CD4-positive, alpha-beta T cell treated with Interleukin-21 for 1 hour (primary cell): ENCODE measurements around the gene COX20.
A peak's percentile ranks its signal among the peaks of the same experiment; 100 is the strongest.
"Not testable (repeated sequence)": the region's sequence is repeated elsewhere in the genome, so short reads cannot be mapped to it uniquely, and the experiment has no call there.

Experiments used
- DNase-seq: peaks from one replicate; pipeline ENCODE4 v3.0.0-alpha.2; 2020

The COX20 gene

DNA sequence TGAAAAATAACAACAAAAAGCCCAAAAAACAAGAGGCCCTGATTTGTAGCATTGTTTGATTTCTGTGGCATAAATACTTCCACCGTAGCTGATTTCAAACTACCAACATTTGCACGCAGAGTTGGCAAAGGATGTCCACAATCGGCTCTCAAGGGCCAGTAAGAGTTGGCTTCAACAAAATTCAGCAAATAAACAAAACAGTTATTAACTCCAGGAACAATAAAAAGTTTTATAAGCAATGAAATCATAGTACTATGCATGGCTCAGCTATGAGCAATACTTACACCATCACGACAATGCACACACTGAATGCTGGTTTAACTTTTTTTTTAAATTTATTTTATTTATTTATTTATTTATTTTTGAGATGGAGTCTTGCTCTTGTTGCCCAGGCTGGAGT, 8.7 kb upstream of the COX20 start:
- no peak for DNase-seq

GRCh38 chr1:244830639-244831038, 4.8 kb upstream of the COX20 start:
- DNase-seq, result no peak

DNA sequence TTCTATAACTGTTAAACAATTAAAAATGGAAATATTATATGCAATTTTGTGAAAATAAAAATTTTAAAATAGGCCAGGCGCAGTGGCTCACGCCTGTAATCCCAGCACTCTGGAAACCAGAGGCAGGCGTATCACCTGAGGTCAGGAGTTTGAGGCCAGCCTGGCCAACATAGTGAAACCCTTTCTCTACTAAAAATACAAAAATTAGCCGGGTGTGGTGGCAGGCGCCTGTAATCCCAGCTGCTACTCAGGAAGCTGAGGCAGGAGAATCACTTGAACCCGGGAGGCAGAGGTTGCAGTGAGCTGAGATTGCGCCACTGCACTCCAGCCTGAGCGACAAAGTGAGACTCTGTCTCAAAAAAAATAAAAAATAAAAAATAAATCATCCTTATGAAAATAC, 2.2 kb upstream of the COX20 start:
- not testable (repeated sequence) for DNase-seq

DNA sequence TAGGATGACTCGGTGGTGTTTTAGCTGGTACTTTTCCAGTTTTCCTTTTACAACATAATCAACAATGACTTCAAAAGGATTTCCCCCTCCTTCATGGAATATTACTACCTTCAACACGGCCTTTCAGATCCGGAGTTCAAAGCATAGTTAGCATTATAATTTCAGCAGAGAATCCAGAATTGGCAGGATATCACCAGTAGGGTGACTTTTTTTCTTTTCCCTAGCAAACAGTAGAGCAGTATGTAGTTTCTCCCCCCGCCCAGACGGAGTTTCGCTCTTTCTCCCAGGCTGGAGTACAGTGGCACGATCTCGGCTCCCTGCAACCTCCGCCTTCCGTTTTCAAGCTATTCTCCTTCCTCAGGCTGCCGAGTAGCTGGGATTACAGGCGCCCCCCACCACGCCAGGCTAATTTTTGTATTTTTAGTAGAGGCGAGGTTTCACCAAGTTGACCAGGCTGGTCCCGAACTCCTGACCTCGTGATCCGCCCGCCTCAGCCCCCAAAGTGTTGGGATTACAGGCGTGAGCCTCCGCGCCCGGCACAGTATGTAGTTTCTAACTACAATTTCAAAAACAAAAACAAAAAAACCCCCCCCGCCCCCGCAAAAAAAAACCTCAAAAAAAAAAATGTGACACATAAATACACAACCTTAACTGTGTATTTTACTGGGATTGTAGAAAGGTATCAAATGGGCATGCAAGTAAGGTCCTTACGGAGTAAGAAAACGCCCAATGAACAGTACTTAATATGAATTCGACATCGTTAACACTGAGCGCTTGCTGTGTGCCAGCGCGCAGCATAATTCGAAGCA, 1.5 kb upstream of the COX20 start:
- peak; percentile 64 for DNase-seq

- DNase-seq, result peak; percentile 94
Observed at GRCh38 chr1:244834543-244835275, 749 bp upstream of the COX20 start.

GRCh38 chr1:244836135-244836521, 670 bp downstream of the COX20 start:
- no peak for DNase-seq

- no peak for DNase-seq
Observed at GRCh38 chr1:244836584-244836983, 1.1 kb downstream of the COX20 start.

DNA sequence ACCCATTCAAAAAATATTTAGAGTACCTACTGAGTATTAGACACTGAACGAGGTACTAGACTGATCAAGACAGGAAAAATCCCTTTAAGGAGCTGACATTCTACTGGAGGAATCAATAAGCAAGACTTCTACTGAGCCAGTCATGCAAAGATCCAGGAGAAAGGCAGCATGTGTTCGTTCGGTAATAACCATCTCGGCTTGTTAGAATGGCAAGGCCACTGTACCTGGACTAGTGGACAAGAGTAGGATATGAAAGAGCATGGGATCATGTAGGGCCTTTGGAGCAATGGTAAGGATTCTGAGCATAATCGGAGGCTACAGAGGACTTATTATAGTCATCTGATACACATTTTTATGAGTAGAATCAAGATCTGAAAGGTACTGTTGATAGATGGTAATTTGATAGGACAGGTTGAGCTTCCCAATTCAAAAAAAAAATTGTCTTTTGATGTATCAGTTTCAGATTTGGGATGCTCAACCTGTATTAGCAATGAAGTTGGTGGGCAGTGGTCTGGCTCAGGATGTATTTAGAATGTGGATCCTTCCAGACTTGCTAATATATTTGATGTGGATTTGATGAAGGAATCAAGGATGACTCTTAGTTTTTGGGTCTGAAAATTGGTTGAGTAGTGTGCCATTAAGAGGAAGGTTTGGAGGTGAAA, 2.3 kb downstream of the COX20 start:
- no peak for DNase-seq

DNA sequence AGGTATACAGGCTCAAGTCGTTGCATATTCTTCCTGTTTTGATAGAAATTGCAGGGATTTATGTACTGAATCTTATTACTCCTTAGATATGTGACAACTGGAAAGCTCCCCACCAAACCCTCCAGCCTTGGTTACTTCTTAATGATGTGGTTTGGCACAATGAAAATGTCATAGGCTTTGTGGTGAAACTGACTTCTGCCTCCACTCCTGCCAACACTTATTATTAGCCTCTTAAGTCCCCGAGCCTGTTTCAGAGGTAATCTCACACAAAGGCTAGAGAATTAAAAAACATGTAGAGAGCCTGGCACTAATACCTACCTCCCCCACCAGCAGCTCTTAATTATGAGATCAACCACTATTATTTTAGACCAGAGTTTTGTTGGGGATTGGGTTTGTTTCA, 4.2 kb downstream of the COX20 start:
- DNase-seq, result no peak

GRCh38 chr1:244840219-244840794, 4.8 kb downstream of the COX20 start:
- no peak for DNase-seq

DNA sequence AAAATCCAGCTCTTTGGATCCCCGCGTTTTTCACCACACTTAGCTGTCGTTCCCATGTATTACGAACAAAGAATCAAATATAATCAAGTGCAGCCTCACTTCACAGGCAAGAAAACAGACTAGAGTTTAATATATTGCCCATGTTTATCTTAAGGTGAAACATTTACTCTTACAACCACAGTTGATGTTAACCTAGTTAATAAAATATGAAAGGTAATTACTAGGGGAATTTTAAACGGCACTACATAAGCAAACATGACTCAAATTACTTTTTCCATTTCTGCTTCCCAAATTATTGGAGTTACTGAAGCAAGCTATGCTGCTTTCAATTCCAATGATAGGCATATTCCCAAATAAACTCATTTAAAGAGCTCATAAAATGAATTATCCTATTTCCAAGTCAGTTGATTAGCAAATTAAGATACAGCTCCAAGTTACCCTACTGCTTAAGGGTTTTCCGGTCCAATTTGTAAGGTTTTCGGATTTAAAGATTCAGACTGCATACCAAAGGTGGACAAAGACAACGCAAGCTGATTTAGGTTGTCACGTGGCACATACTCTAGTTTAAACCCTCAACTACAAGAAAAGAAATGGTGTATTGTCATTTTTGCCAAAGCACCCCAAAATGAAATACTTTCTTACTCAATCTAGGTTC, 5.9 kb downstream of the COX20 start:
- no peak for DNase-seq

- no peak for DNase-seq
Observed at GRCh38 chr1:244843148-244843978, 7.9 kb downstream of the COX20 start.

DNA sequence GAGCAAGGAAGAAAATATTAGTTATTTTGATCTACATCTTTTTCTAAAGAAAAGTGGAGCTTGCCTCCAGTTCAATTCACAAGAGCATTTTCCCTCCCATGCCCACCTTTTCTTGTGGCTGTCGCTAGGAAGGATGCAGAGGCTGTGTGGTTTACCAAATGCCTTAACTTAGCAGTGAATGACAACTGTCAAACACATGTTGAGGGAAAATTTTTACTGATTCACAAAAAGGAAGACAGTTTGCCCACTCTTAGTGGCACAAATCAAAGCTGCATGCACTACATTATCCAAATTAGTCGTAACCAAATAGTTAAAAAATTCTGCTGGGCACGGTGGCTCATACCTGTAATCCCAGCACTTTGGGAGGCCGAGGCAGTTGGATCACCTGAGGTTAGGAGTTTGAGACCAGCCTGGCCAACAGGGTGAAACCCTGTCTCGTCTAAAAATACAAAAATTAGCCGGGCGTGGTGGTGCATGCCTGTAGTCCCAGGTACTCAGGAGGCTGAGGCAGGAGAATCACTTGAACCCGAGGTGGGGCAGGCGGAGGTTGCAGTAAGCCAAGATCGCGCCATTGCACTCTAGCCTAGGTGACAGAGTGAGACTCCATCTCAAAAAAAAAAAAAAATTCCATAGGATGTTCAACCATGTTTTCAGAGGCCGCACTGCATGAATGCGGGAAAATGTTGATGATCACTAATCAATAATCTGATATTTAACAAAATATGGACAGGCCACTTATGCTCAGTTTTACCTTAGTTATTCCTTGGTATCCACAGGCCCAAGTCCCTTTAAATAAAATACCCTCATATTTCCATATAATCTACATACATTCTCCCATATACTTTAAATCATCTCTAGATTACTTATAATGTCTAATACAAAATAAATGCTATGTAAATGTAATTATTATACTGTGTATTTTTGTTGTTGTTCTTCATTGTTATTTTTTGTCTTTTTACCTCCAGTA, 9.0 kb downstream of the COX20 start:
- no peak for DNase-seq

DNA sequence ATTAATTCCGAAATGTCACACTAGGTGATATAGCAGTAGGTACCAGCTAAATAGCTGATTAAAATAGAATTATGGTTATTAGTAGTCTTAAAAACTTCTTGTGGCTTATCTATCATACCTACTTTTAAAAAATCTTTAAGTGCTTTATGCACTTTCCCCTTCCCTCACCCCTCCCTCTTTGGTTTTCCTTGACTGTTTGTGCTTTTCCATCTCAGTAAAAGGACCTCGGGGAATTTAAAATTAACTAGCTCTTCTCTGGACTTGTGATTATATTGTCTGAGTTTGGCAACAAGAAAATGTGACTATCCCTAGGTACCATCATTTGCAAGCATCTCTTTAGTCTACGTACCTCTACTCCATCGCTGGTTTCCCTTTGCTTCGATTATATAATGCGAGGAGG, 11.2 kb downstream of the COX20 start:
- no peak for DNase-seq

GRCh38 chr1:244849189-244849866, 13.9 kb downstream of the COX20 start:
- no peak for DNase-seq

- no peak for DNase-seq
Observed at GRCh38 chr1:244850099-244850852, 14.8 kb downstream of the COX20 start.

- DNase-seq, result no peak
Observed at GRCh38 chr1:244850896-244851295, 15.4 kb downstream of the COX20 start.

DNA sequence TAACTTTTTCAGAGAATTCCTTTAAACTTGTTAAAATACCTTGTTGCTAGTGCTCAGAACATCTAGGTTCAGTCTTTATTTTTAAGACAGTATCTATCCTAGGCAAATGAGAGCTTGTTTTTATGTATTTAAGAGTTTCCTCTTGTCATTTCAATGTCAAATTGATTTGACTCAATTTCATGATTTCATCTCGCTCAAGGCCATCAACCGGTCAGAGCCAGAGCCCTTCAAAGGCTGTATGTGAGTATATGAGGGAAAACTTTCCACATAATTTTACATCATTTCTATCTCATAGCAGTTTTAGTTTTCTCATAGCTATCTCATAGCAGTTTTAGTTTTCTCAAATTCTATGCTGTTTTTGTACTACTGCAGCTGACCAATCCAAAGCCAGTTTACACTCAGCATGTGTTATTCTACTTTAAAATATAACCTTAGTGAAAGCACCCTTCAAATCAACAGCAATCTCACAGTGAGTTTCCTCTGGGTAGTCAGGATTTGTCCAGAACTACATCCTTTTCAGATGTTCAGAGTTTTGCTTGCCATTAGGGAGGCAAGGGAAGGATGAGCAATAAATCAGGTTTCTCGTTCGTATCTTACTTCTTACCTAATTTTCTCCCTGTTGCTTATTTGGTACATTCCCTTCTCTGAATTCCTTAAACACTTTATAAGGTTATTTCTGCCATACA, 16.2 kb downstream of the COX20 start:
- no peak for DNase-seq

DNA sequence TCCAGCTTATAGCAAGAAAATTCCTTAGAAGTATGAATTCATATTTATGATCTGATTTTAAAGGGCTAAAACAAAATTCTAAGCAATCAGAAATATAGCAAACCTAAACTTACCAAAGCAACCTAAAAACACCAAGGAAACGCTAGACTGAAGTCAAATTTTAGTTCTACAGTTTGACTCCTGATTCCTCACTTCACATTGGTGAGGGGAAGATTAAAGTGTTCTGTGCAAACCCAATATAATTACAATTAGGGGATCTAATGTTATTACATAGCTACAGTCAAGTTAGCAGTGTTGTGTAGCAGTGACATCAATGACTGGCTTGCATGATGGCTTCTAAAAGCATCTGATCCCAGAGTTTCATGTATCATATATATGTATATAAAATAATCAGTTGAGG, 17.2 kb downstream of the COX20 start:
- no peak for DNase-seq
